ENCODE results near the gene ABLIM2. TPM values are rescaled to one million over a fixed set of nuclear protein-coding genes. Genes with fewer than 3 reads are reported as not detected.

The ABLIM2 gene
- total and polyA plus RNA-seq, 2 of the 13 experiments (the other 11 are each of a cell fraction or from before 2014, with no cell fraction given): 0.20 to 0.37 TPM

- TF ChIP-seq EP300 (IDR thresholded peaks at IDR 0.05; ENCODE audit: low read depth in 2 of 2, low read length in 2 of 2) (peak in 1 of 2 experiments; percentile 85; a peak in 2 of 4 replicates), EP300 (CRISPR knock-in tag; IDR thresholded peaks at IDR 0.05; ENCODE audit: borderline replicate concordance) (peak; percentile 76; the same call in 1 of the 2 replicates), HIC2 (CRISPR knock-in tag; IDR thresholded peaks at IDR 0.05; ENCODE audit: low read depth) (peak; percentile 99), ZBTB44 (CRISPR knock-in tag; IDR thresholded peaks at IDR 0.05) (no peak), GMEB1 (CRISPR knock-in tag; IDR thresholded peaks at IDR 0.05; ENCODE audit: borderline replicate concordance) (0 out of 2 replicates have a peak, but pooled peaks have one; percentile 27), ZNF614 (CRISPR knock-in tag; IDR thresholded peaks at IDR 0.05; ENCODE audit: borderline replicate concordance) (no peak), SOX13 (IDR thresholded peaks at IDR 0.05) (0 out of 2 replicates have a peak, but pooled peaks have one; percentile 30), SOX13 (CRISPR knock-in tag; conservative IDR thresholded peaks at IDR 0.05 in 1 of 2, IDR thresholded peaks at IDR 0.05 in 1 of 2) (peak in 1 of 2 experiments; percentile 86; a peak in 2 of 4 replicates), RBM22 (optimal IDR thresholded peaks at IDR 0.05; ENCODE audit: low read length) (no peak), ZNF580 (CRISPR knock-in tag; IDR thresholded peaks at IDR 0.05; ENCODE audit: borderline replicate concordance, low read depth) (peak; percentile 59; the same call in 1 of the 2 replicates), NFKB2 (CRISPR knock-in tag; IDR thresholded peaks at IDR 0.05; ENCODE audit: borderline replicate concordance) (no peak), NFYC (CRISPR knock-in tag; IDR thresholded peaks at IDR 0.05) (no peak), HNRNPL (IDR thresholded peaks at IDR 0.05; ENCODE audit: low read depth, low read length) (peak; percentile 99), ZNF121 (CRISPR knock-in tag; IDR thresholded peaks at IDR 0.05) (no peak), CENPBD1 (CRISPR knock-in tag; IDR thresholded peaks at IDR 0.05; ENCODE audit: borderline replicate concordance, low read depth) (no peak), LCORL (IDR thresholded peaks at IDR 0.05) (no peak), LCORL (CRISPR knock-in tag; IDR thresholded peaks at IDR 0.05) (peak; percentile 89), ZNF441 (CRISPR knock-in tag; IDR thresholded peaks at IDR 0.05; ENCODE audit: borderline replicate concordance) (peak; percentile 79; the same call in 1 of the 2 replicates), ZNF20 (CRISPR knock-in tag; IDR thresholded peaks at IDR 0.05) (no peak), PHF21A (CRISPR knock-in tag; IDR thresholded peaks at IDR 0.05) (peak; percentile 94), TOE1 (CRISPR knock-in tag; IDR thresholded peaks at IDR 0.05) (no peak)
Measured at GRCh38 chr4:8050555-8051206, 107.9 kb downstream of the ABLIM2 start (continued).

All from HepG2 (cell line).